Measurements from ENCODE around the gene MRPS6. TPM values are rescaled to one million over a fixed set of nuclear protein-coding genes. Genes with fewer than 3 reads are reported as not detected.

The MRPS6 gene
- total RNA-seq, 1 donor from 2014 or later, result 76.7 TPM

DNA sequence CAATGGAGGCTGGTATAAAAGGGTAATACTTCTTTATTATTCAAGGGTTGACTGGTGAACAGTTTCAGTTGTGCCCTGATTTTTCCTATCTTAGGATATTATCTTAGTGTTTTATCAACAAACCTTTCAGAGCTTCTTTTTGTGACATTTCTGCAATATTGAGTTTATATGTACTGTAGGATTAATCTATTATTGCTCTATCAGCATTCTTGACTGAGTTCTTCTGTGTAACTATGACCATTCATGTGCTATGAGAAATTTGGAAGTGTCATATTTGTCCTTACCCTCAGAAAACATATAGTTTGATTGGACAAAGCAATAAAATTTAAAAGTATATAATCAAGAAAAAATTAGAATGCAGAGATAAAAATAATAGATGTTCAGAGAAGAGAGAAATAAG lies 25.5 kb upstream of the MRPS6 start:
- H3K27me3 Mint-ChIP-seq, result peaks cover 5% of the 10 kb centered on the region
- H3K27ac Mint-ChIP-seq, result no peak overlapping the region
- peaks cover 9% of the 10 kb centered on the region for H3K9me3 Mint-ChIP-seq (ENCODE audit: low read depth)
- TF ChIP-seq, protein P1, sequence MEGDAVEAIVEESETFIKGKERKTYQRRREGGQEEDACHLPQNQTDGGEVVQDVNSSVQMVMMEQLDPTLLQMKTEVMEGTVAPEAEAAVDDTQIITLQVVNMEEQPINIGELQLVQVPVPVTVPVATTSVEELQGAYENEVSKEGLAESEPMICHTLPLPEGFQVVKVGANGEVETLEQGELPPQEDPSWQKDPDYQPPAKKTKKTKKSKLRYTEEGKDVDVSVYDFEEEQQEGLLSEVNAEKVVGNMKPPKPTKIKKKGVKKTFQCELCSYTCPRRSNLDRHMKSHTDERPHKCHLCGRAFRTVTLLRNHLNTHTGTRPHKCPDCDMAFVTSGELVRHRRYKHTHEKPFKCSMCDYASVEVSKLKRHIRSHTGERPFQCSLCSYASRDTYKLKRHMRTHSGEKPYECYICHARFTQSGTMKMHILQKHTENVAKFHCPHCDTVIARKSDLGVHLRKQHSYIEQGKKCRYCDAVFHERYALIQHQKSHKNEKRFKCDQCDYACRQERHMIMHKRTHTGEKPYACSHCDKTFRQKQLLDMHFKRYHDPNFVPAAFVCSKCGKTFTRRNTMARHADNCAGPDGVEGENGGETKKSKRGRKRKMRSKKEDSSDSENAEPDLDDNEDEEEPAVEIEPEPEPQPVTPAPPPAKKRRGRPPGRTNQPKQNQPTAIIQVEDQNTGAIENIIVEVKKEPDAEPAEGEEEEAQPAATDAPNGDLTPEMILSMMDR (IDR thresholded peaks at IDR 0.05; ENCODE audit: unreplicated experiment), result no peak
- no peak overlapping the region for H3K4me3 Mint-ChIP-seq (ENCODE audit: low read depth)
- DNase-seq (ENCODE audit: low spot score, unreplicated experiment), result no peak
- H3K36me3 Mint-ChIP-seq (ENCODE audit: insufficient read depth), result no peaks in the 10 kb centered on the region
- H3K4me1 Mint-ChIP-seq (ENCODE audit: low read depth), result no peaks in the 10 kb centered on the region

DNA sequence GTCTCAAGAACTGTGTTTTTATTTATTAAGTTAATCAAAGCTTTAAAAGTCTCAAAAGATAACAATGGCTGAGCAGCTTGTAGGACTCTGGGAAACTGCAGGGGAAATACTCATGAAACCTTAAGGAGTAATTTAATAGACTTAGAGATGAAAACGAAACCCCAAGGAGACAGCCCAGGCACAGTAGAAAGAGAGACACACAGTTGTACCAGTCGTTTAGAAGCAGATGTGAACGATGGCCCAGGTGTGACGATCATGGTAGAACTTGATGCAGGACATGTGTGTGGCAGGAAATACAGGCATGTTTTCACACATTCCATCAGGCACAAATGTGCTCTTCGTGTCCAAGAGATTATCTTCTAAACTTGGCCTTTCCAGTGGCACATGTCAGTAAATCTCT lies 21.2 kb upstream of the MRPS6 start:
- no peaks in the 10 kb centered on the region for H3K27me3 Mint-ChIP-seq
- no peak overlapping the region for H3K27ac Mint-ChIP-seq
- no peak overlapping the region for H3K4me3 Mint-ChIP-seq (ENCODE audit: low read depth)
- H3K4me1 Mint-ChIP-seq (ENCODE audit: low read depth), result peaks cover 8% of the 10 kb centered on the region
- peaks cover 9% of the 10 kb centered on the region for H3K9me3 Mint-ChIP-seq (ENCODE audit: low read depth)
- no peak for DNase-seq (ENCODE audit: low spot score, unreplicated experiment)
- H3K36me3 Mint-ChIP-seq (ENCODE audit: insufficient read depth), result no peaks in the 10 kb centered on the region
- TF ChIP-seq, protein P1 (IDR thresholded peaks at IDR 0.05; ENCODE audit: unreplicated experiment), result no peak

DNA sequence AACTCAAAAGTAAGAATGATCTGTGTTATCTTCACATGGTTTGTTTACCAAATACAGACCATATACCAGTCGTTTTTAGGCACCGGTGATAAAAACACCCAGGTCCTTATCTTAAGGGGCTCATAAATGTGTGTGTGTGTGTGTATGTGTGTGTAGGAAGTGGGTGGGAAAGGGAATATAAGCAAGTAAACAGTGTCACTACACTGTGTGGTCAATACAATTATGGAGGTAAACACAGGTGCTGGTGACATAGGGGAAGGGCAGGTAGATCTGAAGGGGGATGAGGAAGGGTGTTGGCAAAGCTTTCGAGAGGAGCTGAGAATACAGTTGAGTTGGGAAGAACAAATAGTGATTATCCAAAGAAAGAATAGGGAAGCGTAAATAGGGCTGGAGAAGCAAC lies 19.1 kb upstream of the MRPS6 start:
- Mint-ChIP-seq H3K27me3 (no peaks in the 10 kb centered on the region), H3K27ac (no peak overlapping the region), H3K4me3 (ENCODE audit: low read depth) (no peak overlapping the region), H3K9me3 (ENCODE audit: low read depth) (no peaks in the 10 kb centered on the region), H3K4me1 (ENCODE audit: low read depth) (peaks cover 8% of the 10 kb centered on the region), H3K36me3 (ENCODE audit: insufficient read depth) (no peaks in the 10 kb centered on the region)
- TF ChIP-seq, protein P1 (IDR thresholded peaks at IDR 0.05; ENCODE audit: unreplicated experiment), result no peak
- no peak for DNase-seq (ENCODE audit: low spot score, unreplicated experiment)

DNA sequence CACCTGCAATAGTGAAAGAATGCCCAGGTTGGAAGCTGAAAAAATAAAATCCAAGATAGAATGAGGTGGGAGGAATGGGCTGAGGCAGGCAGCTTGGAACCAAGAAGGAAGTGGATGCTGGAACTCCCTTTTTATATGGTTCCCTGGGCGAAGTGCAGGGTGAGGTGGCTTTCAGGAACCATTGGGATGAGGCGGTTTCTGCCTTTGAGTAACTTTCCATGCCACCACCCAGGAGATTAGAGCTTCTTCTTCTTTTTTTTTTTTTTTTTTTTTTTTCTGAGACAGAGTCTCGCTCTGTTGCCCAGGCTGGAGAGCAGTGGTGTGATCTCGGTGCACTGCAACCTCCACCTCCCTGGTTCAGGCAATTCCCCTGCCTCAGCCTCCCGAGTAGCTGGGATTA lies 17.8 kb upstream of the MRPS6 start:
- no peaks in the 10 kb centered on the region for H3K36me3 Mint-ChIP-seq (ENCODE audit: insufficient read depth)
- no peak for DNase-seq (ENCODE audit: low spot score, unreplicated experiment)
- H3K4me1 Mint-ChIP-seq (ENCODE audit: low read depth), result peaks cover 8% of the 10 kb centered on the region
- H3K27me3 Mint-ChIP-seq, result no peaks in the 10 kb centered on the region
- H3K9me3 Mint-ChIP-seq (ENCODE audit: low read depth), result no peaks in the 10 kb centered on the region
- no peak overlapping the region for H3K27ac Mint-ChIP-seq
- TF ChIP-seq, protein P1 (IDR thresholded peaks at IDR 0.05; ENCODE audit: unreplicated experiment), result no peak
- no peak overlapping the region for H3K4me3 Mint-ChIP-seq (ENCODE audit: low read depth)

DNA sequence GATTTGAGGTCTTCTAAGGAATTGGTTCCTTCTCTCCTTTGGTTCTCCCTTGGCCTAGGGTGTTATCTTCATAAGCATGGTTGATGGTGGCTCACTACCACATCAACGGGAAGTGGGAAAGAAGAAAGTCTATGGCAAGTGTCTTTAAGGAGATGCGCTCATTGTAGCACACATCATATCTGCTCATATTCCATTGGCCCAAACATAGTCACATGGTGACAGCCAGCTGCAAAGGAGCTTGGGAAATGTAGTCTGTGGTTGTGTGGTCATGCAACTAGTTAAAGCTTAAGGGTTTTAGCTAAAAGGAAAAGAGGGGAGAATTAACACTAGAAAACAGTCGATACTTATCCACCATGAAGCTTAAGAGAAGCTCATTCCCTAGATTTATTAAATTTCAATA lies 11.4 kb upstream of the MRPS6 start:
- TF ChIP-seq, protein P1 (IDR thresholded peaks at IDR 0.05; ENCODE audit: unreplicated experiment), result no peak
- no peaks in the 10 kb centered on the region for H3K4me1 Mint-ChIP-seq (ENCODE audit: low read depth)
- H3K27ac Mint-ChIP-seq, result no peak overlapping the region
- H3K36me3 Mint-ChIP-seq (ENCODE audit: insufficient read depth), result no peaks in the 10 kb centered on the region
- H3K27me3 Mint-ChIP-seq, result peaks cover 6% of the 10 kb centered on the region
- no peaks in the 10 kb centered on the region for H3K9me3 Mint-ChIP-seq (ENCODE audit: low read depth)
- no peak overlapping the region for H3K4me3 Mint-ChIP-seq (ENCODE audit: low read depth)
- DNase-seq (ENCODE audit: low spot score, unreplicated experiment), result no peak

Data from progenitor cell of endocrine pancreas (in vitro differentiated cells).